AG09309 (cell line): ENCODE data around the gene ZNF169.
"Not testable (repeated sequence)": the region's sequence is repeated elsewhere in the genome, so short reads cannot be mapped to it uniquely, and the experiment has no call there.

ENCODE experiments used
- DNase-seq: peaks from one replicate; pipeline ENCODE4 v3.0.0-alpha.2; 2010; ENCODE audit warnings: low read depth
- H3K4me3 ChIP-seq: 2 replicates; pipeline ENCODE4 v1.5.1; 2011; ENCODE audit warnings: mild to moderate bottlenecking, low read depth, low read length, moderate library complexity; ENCODE audit not compliant: control insufficient read depth

ZNF169 gene

GRCh38 chr9:94322342-94322940 is 63.3 kb downstream of the ZNF169 start:
- DNase-seq, H3K4me3 ChIP-seq: not testable (repeated sequence)

GRCh38 chr9:94323153-94323798 is 64.2 kb downstream of the ZNF169 start:
- not testable (repeated sequence) for H3K4me3 ChIP-seq, DNase-seq

GRCh38 chr9:94325583-94325982 is 66.5 kb downstream of the ZNF169 start:
- not testable (repeated sequence) for H3K4me3 ChIP-seq

GRCh38 chr9:94328544-94328943 is 69.4 kb downstream of the ZNF169 start, which contains the start of gene NUTM2F:
NUTM2F (minus strand) TSS chr9:94328644; CDS start chr9:94328623, 21 bp downstream.
- DNase-seq, H3K4me3 ChIP-seq: not testable (repeated sequence)

More at GRCh38 chr9:94325583-94325982, 66.5 kb downstream of the ZNF169 start:
- not testable (repeated sequence) for DNase-seq

GRCh38 chr9:94336445-94336844 is 77.3 kb downstream of the ZNF169 start:
- not testable (repeated sequence) for H3K4me3 ChIP-seq, DNase-seq

GRCh38 chr9:94338723-94339122 is 79.6 kb downstream of the ZNF169 start:
- DNase-seq, H3K4me3 ChIP-seq: not testable (repeated sequence)

GRCh38 chr9:94339657-94340056 is 80.6 kb downstream of the ZNF169 start:
- not testable (repeated sequence) for DNase-seq, H3K4me3 ChIP-seq

- not testable (repeated sequence) for DNase-seq, H3K4me3 ChIP-seq
Observed at GRCh38 chr9:94340750-94341149, 81.7 kb downstream of the ZNF169 start.

- H3K4me3 ChIP-seq, DNase-seq: not testable (repeated sequence)
Observed at GRCh38 chr9:94341703-94342102, 82.6 kb downstream of the ZNF169 start.

- DNase-seq = not testable (repeated sequence)
Observed at GRCh38 chr9:94347451-94347850, 88.4 kb downstream of the ZNF169 start.

GRCh38 chr9:94348754-94349153 is 89.7 kb downstream of the ZNF169 start:
- not testable (repeated sequence) for H3K4me3 ChIP-seq, DNase-seq

More at GRCh38 chr9:94347451-94347850, 88.4 kb downstream of the ZNF169 start:
- H3K4me3 ChIP-seq = not testable (repeated sequence)
